ENCODE results near the gene NUP214.

DNA sequence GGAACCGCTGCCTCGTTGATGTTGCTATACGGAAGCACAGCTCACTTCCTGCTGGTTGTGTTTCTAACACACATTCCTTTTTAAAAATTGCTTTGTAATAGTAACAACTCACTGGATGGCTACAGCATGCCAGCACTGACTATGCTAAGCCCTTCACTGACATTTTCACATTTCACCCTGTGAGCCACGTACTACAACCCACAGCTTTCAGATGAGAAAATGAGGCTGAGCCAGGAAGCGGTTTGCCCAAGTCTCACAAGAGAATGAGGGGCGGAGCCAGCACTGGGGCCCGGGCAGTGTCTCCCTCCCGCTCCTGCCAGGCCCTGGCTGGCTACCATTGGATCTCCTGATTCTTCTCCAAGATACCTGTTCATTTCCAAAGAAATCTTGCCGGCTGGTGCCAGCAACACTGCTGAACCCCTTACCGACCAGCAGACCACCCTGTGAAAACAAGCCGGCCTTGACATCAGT, 112.6 kb downstream of the NUP214 start:
- TF ChIP-seq POLR2A (IDR thresholded peaks at IDR 0.05) = no peak
- TF ChIP-seq, protein P1, sequence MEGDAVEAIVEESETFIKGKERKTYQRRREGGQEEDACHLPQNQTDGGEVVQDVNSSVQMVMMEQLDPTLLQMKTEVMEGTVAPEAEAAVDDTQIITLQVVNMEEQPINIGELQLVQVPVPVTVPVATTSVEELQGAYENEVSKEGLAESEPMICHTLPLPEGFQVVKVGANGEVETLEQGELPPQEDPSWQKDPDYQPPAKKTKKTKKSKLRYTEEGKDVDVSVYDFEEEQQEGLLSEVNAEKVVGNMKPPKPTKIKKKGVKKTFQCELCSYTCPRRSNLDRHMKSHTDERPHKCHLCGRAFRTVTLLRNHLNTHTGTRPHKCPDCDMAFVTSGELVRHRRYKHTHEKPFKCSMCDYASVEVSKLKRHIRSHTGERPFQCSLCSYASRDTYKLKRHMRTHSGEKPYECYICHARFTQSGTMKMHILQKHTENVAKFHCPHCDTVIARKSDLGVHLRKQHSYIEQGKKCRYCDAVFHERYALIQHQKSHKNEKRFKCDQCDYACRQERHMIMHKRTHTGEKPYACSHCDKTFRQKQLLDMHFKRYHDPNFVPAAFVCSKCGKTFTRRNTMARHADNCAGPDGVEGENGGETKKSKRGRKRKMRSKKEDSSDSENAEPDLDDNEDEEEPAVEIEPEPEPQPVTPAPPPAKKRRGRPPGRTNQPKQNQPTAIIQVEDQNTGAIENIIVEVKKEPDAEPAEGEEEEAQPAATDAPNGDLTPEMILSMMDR (IDR thresholded peaks at IDR 0.05) = no peak

Measured in vagina (tissue), 2 donors.